Sigmoid colon (tissue), 4 donors: ENCODE data around the gene F11R.

ENCODE experiments used
- CTCF ChIP-seq, 4 experiments: fragments of 450-650 bp in 3 of 4; fragments of 200-600 bp in 1 of 4; IDR thresholded peaks; one replicate each; pipeline ENCODE4 v1.5.1; 2016 to 2019; ENCODE audit warnings: antibody characterized with exemption in 4 of 4, mild to moderate bottlenecking in 3 of 4, moderate library complexity in 2 of 4
- EP300 ChIP-seq, 4 donors: sonication (generic); formaldehyde crosslinking; IDR thresholded peaks; one replicate each; pipeline ENCODE4 v1.6.1; 2017; ENCODE audit warnings: antibody characterized with exemption in 4 of 4
- POLR2AphosphoS5 ChIP-seq, 4 donors: sonication (generic); formaldehyde crosslinking; IDR thresholded peaks; one replicate each; pipeline ENCODE4 v1.6.1; 2017; ENCODE audit warnings: antibody characterized with exemption in 4 of 4

DNA sequence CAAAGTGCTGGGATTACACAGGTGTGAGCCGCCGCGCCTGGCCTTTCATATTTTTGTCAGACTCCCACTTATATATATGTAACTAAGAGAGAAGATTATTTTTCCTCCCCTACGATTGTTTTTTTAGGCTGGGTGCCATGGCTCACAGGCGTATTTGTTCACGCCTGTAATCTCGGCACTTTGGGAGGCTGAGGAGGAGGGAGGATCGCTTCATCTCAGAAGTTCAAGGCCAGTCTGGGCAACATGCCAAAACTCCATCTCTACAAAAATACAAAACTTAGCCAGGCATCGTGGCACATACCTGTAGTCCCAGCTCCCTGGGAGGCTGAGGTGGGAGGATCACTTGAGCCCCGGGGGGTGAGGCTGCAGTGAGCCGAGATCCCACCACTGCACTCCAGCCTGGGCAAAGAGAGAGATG is 42.4 kb downstream of the F11R start:
- TF ChIP-seq EP300 (IDR thresholded peaks at IDR 0.05) (no peak), CTCF (IDR thresholded peaks at IDR 0.05) (no peak), POLR2AphosphoS5 (IDR thresholded peaks at IDR 0.05) (no peak)
